GM19239 (cell line): ENCODE results near the gene OSBPL2.
A peak's percentile ranks its signal among the peaks of the same experiment; 100 is the strongest.

Source experiments
- DNase-seq: peaks from one replicate; pipeline ENCODE4 v3.0.0; 2011; ENCODE audit warnings: low spot score; ENCODE audit not compliant: insufficient read length
- FAIRE-seq: peaks from 2 replicates; lab custom pipeline; 2011; peaks lifted over from hg19 to GRCh38; lab: Jason Lieb, UNC

Gene OSBPL2

GRCh38 chr20:62330576-62331317, 92.4 kb downstream of the OSBPL2 start:
- FAIRE-seq: no peak
- no peak for DNase-seq

GRCh38 chr20:62331347-62331746, 93.0 kb downstream of the OSBPL2 start:
- FAIRE-seq (no peak), DNase-seq (no peak)

GRCh38 chr20:62332421-62332820, 94.1 kb downstream of the OSBPL2 start:
- DNase-seq (no peak), FAIRE-seq (no peak)

- FAIRE-seq (no peak), DNase-seq (no peak)
Observed at GRCh38 chr20:62332989-62333819, 94.9 kb downstream of the OSBPL2 start.

DNA sequence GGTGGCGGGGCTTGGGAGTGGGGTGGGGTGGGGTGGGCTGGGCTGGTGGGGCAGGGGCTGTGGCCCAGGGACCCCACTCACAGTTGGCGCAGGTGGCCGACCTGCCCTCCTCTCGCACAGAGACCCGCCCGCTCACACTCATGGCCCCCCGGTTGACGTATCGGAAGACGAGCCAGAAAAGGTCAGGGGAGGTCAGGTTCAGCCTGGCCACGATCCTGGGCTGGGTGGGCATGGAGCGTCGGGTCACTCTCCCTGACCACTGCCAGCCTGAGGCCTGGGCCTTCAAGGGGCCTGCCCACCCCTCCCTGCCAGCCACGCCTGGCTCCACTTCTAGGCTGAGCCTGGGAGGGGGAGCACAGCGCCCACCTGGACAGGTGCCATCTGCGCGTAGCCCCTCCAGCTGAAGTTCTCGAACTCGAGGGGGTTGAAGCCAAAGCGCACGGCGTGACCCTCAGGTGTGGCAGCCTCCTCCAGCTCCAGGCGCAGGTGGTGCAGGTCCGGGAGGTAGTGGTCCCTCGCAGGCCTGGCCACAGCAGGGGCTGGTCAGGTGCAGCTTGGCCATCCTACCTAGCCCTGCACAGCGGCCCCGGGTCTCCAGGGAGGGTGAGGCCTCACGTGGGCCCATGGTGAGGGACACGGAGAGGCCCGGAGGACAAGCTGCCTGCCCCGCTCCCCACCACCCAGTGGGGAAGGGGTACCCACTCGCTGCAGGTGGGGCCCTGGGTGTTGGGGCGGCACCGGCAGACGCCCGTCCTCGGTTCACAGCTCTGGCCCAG, 95.7 kb downstream of the OSBPL2 start:
- FAIRE-seq (no peak), DNase-seq (no peak)

DNA sequence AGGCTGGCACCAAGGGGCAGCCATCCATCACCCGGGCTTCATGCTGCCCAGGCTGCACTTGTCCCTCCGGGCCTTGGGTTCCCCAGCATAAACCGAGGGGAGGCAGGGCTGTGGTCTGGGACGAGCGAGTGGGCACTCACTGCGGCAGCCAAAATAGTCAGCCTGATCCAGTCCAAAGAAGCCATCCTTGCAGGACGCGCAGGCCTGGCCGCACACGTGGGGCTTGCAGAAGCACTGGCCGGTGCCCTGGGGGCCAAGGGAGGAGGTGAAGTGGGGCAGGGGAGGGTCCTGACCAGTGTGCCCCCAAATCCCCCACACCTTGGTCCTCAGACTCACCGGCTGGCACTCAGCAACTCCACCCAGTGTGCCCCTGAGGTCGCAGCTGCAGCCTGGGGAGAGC, 96.6 kb downstream of the OSBPL2 start:
- no peak for DNase-seq

DNA sequence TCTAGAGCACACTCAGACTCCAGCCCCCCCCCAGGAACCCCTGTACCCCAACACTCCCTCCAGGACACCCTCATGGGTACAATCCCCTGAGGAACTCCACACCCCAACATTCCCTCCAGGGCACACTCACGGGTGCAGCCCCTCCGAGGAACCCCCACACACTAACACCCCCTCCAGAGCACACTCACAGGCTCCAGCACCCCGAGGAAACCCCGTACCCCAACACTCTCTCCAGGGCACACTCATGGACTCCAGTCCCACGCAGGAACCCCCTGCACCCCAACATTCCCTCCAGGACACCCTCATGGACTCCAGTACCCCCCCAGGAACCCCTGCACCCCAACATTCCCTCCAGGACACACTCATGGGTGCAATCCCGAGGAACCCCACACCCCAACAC, 97.2 kb downstream of the OSBPL2 start:
- DNase-seq (no peak), FAIRE-seq (no peak)

More for the DNA sequence above, 96.6 kb downstream of the OSBPL2 start:
- FAIRE-seq: no peak

- FAIRE-seq: no peak
Observed at GRCh38 chr20:62336329-62336728, 98.0 kb downstream of the OSBPL2 start.

GRCh38 chr20:62336775-62337557, 98.6 kb downstream of the OSBPL2 start:
- DNase-seq (no peak), FAIRE-seq (no peak)

More at GRCh38 chr20:62336329-62336728, 98.0 kb downstream of the OSBPL2 start:
- no peak for DNase-seq

- FAIRE-seq (peak; percentile 86), DNase-seq (peak; percentile 56)
Observed at GRCh38 chr20:62337558-62338293, 99.4 kb downstream of the OSBPL2 start.

DNA sequence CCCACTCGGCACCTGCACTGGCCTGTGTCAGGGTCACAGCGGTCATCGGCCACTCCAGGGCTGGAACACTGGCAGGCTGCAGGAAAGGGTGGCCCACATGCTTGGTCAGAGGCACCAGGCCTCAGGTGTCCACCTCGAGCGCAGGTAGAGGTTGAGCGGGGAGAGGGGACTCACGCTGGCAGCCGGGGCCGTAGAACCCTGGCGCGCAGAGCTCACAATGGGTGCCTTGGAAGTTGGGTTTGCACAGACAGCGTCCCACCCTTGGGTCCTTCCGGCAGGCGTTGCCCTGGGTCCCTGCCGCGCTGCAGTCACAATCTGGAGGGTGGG, 99.9 kb downstream of the OSBPL2 start:
- FAIRE-seq: no peak
- DNase-seq: no peak

DNA sequence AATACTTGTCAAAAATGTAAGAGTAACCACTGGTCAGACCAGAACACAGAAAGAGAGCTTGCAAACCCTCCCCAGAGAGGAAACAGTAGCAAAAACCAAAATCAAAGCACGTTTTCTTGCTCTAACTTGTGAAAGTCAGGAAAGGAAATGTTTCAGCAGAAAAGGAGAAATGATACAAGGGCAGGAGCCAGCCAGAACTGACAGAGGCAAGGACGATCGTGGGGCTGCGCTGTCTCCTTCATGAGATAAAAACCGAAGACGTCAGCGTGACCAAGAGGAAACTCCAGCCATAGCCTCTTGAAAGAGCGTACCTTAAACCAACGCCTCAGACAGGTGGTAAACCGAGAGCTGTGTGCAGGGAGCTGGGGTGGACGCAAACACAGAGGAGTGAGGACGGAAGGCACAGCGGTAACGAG, 101.3 kb downstream of the OSBPL2 start:
- DNase-seq (peak; percentile 77), FAIRE-seq (peak; percentile 97)

GRCh38 chr20:62342910-62343309, 104.6 kb downstream of the OSBPL2 start:
- DNase-seq (no peak), FAIRE-seq (no peak)

DNA sequence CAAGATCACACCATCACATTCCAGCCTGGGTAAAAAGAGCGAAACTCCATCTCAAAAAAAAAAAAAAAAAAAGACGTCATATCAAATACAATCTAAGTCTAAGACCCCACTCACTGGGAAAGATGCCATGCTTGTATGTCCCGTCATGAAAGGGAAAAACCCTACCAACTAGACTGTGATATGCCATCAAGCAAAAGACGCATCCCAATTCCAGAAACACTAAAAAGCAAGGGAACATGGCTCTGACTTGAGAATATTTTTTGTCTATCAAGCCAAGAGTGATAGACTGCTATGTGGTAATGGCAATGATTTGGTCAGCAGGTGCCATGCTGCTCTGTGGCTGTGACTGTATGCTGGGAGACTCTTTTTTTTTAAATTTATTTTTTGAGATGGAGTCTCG, 105.8 kb downstream of the OSBPL2 start:
- FAIRE-seq: no peak

GRCh38 chr20:62344782-62345181, 106.5 kb downstream of the OSBPL2 start:
- FAIRE-seq: no peak
- no peak for DNase-seq

More for the DNA sequence above, 105.8 kb downstream of the OSBPL2 start:
- no peak for DNase-seq
